ENCODE results near the gene SLC25A24. TPM values are rescaled to one million over a fixed set of nuclear protein-coding genes. Genes with fewer than 3 reads are reported as not detected.

Gene SLC25A24
- polyA plus RNA-seq, 1 experiment: 50.5 TPM

- H3K27ac ChIP-seq (ENCODE audit: low read depth, low read length): no peak overlapping the region
- POLR2A ChIA-PET: no interaction called here
- CTCF ChIA-PET: interaction anchor here (0.7 to 1.7 kb wide), 2 partner anchors 11 to 14 kb away, joined by 4 to 7 read pairs; no protein-coding TSS in a partner anchor
- H3K4me3 ChIP-seq (ENCODE audit: low read depth, low read length): no peak overlapping the region
- H3K9me3 ChIP-seq (ENCODE audit: control insufficient read depth, insufficient read depth, low read length): no peaks in the 10 kb centered on the region
- TF ChIP-seq CTCF (IDR thresholded peaks at IDR 0.05; ENCODE audit: low read depth, low read length): no peak
- DNase-seq (ENCODE audit: low read depth, low spot score): no peak
- H3K27me3 ChIP-seq (ENCODE audit: control insufficient read depth, insufficient read depth, low read length): no peaks in the 10 kb centered on the region
These were observed 86.6 kb downstream of the SLC25A24 start for GRCh38 chr1:108113496-108113895.

GRCh38 chr1:108109295-108109973 lies 90.7 kb downstream of the SLC25A24 start:
- no peak for TF ChIP-seq CTCF (IDR thresholded peaks at IDR 0.05; ENCODE audit: low read depth, low read length)
- Histone ChIP-seq H3K9me3 (ENCODE audit: control insufficient read depth, insufficient read depth, low read length) (no peaks in the 10 kb centered on the region), H3K4me3 (ENCODE audit: low read depth, low read length) (no peak overlapping the region), H3K27me3 (ENCODE audit: control insufficient read depth, insufficient read depth, low read length) (no peaks in the 10 kb centered on the region), H3K27ac (ENCODE audit: low read depth, low read length) (no peak overlapping the region)
- ChIA-PET CTCF (interaction anchor here (1.6 kb wide), 1 partner anchor 16 kb away, joined by 6 read pairs; no protein-coding TSS in a partner anchor), POLR2A (no interaction called here)
- DNase-seq (ENCODE audit: low read depth, low spot score): no peak

DNA sequence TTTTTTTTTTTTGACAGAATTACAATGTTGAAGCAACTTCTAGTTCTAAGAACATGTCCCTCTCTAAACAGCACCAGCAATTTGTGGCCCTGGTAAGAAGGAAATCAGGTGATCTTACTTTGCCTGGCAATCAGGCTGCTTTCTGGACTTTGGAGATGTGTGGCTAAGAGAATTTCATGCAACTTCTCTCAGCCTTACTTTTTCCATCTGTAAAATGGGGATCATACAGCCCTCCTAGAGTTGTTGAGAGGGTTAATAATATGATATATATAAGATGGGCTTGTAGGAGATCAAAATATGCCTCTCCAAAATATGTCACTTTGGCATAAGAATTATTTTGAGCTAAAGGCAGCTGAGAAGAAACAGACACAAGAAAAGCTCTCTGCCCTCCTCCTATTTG lies 92.0 kb downstream of the SLC25A24 start:
- no peaks in the 10 kb centered on the region for H3K9me3 ChIP-seq (ENCODE audit: control insufficient read depth, insufficient read depth, low read length)
- no peaks in the 10 kb centered on the region for H3K27me3 ChIP-seq (ENCODE audit: control insufficient read depth, insufficient read depth, low read length)
- DNase-seq (ENCODE audit: low read depth, low spot score): no peak
- no peak overlapping the region for H3K4me3 ChIP-seq (ENCODE audit: low read depth, low read length)
- ChIA-PET CTCF (interaction anchor here (1.6 kb wide), 1 partner anchor 17 kb away, joined by 6 read pairs; no protein-coding TSS in a partner anchor), POLR2A (interaction anchor here (0.7 kb wide), 1 partner anchor 61 kb away, joined by 3 read pairs; no protein-coding TSS in a partner anchor)
- H3K27ac ChIP-seq (ENCODE audit: low read depth, low read length): no peak overlapping the region
- no peak for TF ChIP-seq CTCF (IDR thresholded peaks at IDR 0.05; ENCODE audit: low read depth, low read length)

DNA sequence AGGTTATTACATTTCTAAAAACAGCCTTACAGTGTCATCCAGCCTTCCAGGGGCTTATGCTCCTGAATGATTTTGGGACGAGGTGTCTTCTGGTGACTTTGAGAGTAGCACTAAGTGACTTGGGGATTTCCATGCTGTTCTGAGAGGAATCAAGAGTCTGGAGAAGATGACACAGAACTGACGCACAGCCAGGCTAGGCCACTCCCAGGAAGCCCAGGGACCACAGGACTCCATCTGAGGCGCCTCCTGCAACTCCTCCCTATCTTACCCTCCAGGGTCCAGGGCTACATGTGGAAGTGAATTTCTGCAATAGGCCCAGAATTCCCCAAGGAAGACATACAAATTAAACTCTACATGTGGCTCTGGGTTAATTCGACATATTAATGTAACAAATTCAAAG lies 92.5 kb downstream of the SLC25A24 start:
- no peaks in the 10 kb centered on the region for H3K9me3 ChIP-seq (ENCODE audit: control insufficient read depth, insufficient read depth, low read length)
- CTCF ChIA-PET: interaction anchor here (2.0 kb wide), 1 partner anchor 18 kb away, joined by 13 read pairs; no protein-coding TSS in a partner anchor
- no peaks in the 10 kb centered on the region for H3K27me3 ChIP-seq (ENCODE audit: control insufficient read depth, insufficient read depth, low read length)
- no peak overlapping the region for H3K27ac ChIP-seq (ENCODE audit: low read depth, low read length)
- DNase-seq (ENCODE audit: low read depth, low spot score): no peak
- POLR2A ChIA-PET: interaction anchor here (0.7 kb wide), 1 partner anchor 61 kb away, joined by 3 read pairs; no protein-coding TSS in a partner anchor
- no peak for TF ChIP-seq CTCF (IDR thresholded peaks at IDR 0.05; ENCODE audit: low read depth, low read length)
- H3K4me3 ChIP-seq (ENCODE audit: low read depth, low read length): no peak overlapping the region

DNA sequence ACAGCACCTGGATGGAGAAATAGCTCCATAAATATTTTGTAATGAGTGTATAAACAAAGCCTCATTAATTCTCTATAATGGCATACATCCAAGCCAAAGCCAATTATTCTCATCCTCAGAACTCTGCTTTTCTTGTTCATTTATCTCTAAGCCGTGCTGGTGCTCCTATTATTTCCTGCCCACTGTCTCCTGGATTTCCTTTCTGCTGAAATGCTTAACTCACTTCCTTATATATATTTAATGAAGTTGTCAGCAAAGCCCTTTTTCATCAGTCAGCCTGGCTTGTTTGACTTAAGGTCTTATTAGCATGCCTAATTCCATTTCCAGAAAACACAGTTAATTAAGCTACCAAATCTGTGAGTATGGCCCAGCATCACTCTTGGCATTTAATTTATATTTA lies 93.4 kb downstream of the SLC25A24 start:
- no peak for TF ChIP-seq CTCF (IDR thresholded peaks at IDR 0.05; ENCODE audit: low read depth, low read length)
- ChIA-PET POLR2A (no interaction called here), CTCF (interaction anchor here (2.0 kb wide), 1 partner anchor 19 kb away, joined by 13 read pairs; no protein-coding TSS in a partner anchor)
- Histone ChIP-seq H3K4me3 (ENCODE audit: low read depth, low read length) (no peak overlapping the region), H3K27ac (ENCODE audit: low read depth, low read length) (no peak overlapping the region), H3K9me3 (ENCODE audit: control insufficient read depth, insufficient read depth, low read length) (no peaks in the 10 kb centered on the region), H3K27me3 (ENCODE audit: control insufficient read depth, insufficient read depth, low read length) (no peaks in the 10 kb centered on the region)
- no peak for DNase-seq (ENCODE audit: low read depth, low spot score)

Data from AG04450 (cell line).